Osteoblast (primary cell): Measurements from ENCODE around the gene MTIF2. TPM values are rescaled to one million over a fixed set of nuclear protein-coding genes. Genes with fewer than 3 reads are reported as not detected.

Source experiments
- small RNA-seq: library from RNA; depleted of rRNA; stranded (forward); fragments of <200 nt; gene quantifications from one replicate; pipeline ENCODE3, GENCODE V24; 2012
- total RNA-seq: library from RNA; depleted of rRNA; stranded (reverse); fragments of >200 nt; gene quantifications from 2 replicates; pipeline ENCODE4 v1.2.3, GENCODE V29; 2012

Gene MTIF2
- total RNA-seq, 1 donor: 45.6 TPM

Small RNA genes within 50 kb of the gene (small RNA-seq; reads per million reads assigned to genes)
- not detected for gene RF00019

Other genes with a start within 250 kb of the MTIF2 start
- 316 and 355 TPM in 2 replicates for gene RTN4, start 218.8 kb downstream of the MTIF2 start, total RNA-seq
- gene CLHC1, start 36.9 kb downstream of the MTIF2 start, total RNA-seq: 13.6 and 14.5 TPM in 2 replicates
- 641 and 683 TPM in 2 replicates for gene RPS27A, start 36.5 kb downstream of the MTIF2 start, total RNA-seq
- gene CCDC88A, start 150.6 kb upstream of the MTIF2 start, total RNA-seq: 54.3 and 55.1 TPM in 2 replicates